GM06990 (cell line): ENCODE measurements around the gene GPBAR1.

Source experiments
- DNase-seq: peaks from one replicate; pipeline ENCODE4 v3.0.0-alpha.2; 2011; ENCODE audit not compliant: insufficient read length; ENCODE audit errors: extremely low read depth
- H3K27me3 ChIP-seq: replicated peaks from 2 replicates; pipeline ENCODE4 v1.6.0; 2011; ENCODE audit warnings: low read length; ENCODE audit not compliant: control insufficient read depth, insufficient read depth
- H3K36me3 ChIP-seq: 2 replicates; pipeline ENCODE4 v1.5.1; 2011; ENCODE audit warnings: low read length; ENCODE audit not compliant: control insufficient read depth, insufficient read depth
- H3K4me3 ChIP-seq: replicated peaks from 2 replicates; pipeline ENCODE4 v1.5.1; 2011; ENCODE audit warnings: low read depth, mild to moderate bottlenecking, control low read depth, low read length
- TF ChIP-seq, protein P1 (sequence below): IDR thresholded peaks from 2 replicates; pipeline ENCODE4 v1.5.1; 2011; ENCODE audit warnings: low read length, control low read depth, mild to moderate bottlenecking, inconsistent platforms; ENCODE audit not compliant: insufficient read depth, poor library complexity, severe bottlenecking

GPBAR1 gene

DNA sequence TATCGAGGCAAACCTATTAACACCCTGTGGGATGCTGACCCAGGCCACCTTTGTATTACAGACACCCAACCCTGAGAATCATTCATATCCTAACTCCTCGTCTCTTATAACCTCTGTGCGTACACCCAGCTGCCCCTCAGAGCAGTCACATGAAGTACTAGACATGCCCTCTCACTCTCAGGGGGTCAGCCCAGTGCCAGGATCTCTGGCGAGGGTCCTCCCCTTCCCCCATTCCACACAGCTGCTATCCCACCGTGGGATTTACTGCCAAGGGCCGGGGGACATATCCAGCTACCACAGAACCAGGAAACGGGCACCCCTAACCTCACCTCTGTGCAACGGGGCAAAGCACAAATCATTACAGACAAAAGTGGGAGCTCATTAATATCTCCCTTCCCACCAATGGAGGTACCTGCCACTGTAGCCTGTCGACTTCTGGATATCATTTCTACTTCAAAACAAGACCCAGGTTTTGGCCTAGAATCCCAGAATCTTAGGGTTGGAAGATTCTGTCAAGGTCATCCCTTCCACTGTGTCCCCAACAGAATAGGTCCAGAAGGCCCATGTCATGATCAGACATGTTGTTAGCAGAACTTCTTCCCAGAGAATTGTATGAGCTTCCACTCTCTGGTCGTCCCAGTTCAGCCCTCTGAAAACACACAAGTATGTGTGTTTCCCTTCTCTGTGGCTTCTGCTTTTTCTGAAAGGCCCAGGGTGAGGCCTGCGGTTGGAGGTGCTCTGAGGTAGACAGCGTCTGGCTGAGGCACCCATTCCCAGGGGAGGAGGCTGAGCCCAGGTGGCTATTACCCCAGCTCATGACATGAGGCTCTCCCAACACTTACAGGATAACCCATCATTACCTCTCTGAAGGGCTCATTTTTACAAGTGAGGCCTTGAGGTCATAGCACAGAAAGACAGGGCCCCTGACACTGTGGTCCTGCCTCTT is 29.8 kb downstream of the GPBAR1 start:
- peak; percentile 75 for DNase-seq
- H3K36me3 ChIP-seq, result no peaks in the 10 kb centered on the region; the same call in 1 of the 2 replicates
- no peaks in the 10 kb centered on the region for H3K27me3 ChIP-seq
- TF ChIP-seq, protein P1, sequence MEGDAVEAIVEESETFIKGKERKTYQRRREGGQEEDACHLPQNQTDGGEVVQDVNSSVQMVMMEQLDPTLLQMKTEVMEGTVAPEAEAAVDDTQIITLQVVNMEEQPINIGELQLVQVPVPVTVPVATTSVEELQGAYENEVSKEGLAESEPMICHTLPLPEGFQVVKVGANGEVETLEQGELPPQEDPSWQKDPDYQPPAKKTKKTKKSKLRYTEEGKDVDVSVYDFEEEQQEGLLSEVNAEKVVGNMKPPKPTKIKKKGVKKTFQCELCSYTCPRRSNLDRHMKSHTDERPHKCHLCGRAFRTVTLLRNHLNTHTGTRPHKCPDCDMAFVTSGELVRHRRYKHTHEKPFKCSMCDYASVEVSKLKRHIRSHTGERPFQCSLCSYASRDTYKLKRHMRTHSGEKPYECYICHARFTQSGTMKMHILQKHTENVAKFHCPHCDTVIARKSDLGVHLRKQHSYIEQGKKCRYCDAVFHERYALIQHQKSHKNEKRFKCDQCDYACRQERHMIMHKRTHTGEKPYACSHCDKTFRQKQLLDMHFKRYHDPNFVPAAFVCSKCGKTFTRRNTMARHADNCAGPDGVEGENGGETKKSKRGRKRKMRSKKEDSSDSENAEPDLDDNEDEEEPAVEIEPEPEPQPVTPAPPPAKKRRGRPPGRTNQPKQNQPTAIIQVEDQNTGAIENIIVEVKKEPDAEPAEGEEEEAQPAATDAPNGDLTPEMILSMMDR, result no peak
- H3K4me3 ChIP-seq, result peak overlapping the region; percentile 66

DNA sequence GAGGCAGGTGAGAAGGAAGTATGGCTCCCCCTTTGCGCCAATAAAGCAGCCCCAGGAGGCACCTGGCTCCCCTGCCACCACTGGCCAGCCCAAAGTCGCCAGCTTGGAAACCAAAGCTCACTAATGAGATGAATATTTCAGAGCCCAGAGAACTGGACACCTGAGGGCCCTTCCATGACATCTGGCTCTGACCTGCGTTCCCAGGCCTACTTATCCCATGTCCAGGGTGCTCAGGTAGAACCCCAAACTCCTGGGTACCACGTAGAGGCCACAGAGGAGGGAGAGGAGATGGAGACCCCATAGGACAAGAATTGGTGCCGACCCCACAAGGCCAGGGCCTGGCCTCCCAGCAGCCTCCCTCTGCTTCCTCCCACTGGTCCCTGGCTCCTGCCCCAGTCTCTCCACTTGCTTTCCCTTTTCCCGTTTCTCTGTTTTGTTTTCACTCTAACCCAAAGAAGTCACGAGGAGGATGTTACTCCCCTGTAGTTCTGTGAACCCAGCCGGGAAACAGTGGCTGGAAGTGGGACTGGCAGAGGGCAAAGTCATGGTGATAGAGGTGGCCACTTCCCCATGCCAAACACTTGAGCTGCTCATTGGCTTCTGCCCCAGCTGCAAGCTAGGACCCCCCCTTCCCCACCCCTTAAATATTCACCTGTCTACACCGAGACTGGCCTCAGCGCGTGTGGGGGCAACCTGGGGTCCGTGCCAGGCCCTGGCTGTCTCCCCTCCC is 30.7 kb downstream of the GPBAR1 start:
- Histone ChIP-seq H3K27me3 (no peaks in the 10 kb centered on the region), H3K36me3 (no peaks in the 10 kb centered on the region; the same call in 1 of the 2 replicates), H3K4me3 (peak overlapping the region; percentile 66)
- TF ChIP-seq, protein P1, result no peak
- DNase-seq, result no peak

DNA sequence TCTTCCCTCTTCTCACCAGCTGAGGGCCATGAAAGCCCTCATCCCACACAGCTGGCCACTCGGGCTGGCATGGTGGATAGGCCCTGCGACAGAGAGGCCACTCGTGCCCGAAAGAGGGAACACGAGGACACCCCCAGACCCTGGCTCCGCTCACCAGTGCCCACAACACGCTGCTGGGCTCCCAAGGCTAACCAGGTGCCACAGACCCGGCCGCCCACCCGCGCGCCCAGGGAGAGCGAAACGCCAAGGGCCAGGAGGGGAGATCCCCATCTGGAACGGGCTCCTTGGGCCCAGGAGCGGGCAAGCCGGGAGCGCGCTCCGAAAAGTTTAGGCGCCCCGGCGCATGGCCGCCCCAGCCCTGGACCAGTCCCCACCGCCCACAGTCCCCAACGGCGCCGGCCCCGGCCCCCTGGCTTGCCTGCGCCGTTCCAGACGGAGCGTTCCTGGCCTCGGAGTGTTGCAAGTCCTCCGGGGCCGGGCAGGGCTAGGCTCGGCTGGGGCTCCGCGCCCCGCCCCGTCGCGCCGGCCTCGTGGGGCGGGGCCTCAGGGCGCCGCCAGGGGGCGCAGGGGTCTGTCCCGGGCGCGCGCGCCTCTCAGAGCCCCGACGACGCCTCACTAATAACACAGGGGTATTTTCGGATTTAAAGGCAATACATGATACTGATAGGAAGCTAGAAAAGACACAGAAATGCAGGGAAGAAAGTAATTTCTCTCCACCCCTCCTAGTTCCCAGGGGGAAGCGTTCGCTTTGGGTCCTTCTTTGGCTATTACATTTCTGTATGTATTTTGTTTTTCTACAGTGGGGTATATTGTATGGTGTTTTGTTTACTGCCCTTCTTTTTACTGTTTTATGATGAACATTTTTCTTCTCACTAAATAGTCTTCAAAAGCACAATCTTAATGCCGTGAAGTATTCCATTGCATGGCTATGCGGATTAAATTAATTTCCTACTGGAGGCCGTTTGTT is 31.5 kb downstream of the GPBAR1 start, which contains the start of gene TMBIM1:
TSS of gene TMBIM1 (minus strand) at position 456 of the 967 bp plus-strand sequence. CDS start 10,362 bp downstream, outside the sequence.
- peak within 1 kb of the TSS; percentile 66 for H3K4me3 ChIP-seq
- peak; percentile 82 for DNase-seq
- no peaks in the 10 kb centered on the region for H3K27me3 ChIP-seq
- no peaks in the 10 kb centered on the region; the same call in 1 of the 2 replicates for H3K36me3 ChIP-seq
- TF ChIP-seq, protein P1, result peak; percentile 52

DNA sequence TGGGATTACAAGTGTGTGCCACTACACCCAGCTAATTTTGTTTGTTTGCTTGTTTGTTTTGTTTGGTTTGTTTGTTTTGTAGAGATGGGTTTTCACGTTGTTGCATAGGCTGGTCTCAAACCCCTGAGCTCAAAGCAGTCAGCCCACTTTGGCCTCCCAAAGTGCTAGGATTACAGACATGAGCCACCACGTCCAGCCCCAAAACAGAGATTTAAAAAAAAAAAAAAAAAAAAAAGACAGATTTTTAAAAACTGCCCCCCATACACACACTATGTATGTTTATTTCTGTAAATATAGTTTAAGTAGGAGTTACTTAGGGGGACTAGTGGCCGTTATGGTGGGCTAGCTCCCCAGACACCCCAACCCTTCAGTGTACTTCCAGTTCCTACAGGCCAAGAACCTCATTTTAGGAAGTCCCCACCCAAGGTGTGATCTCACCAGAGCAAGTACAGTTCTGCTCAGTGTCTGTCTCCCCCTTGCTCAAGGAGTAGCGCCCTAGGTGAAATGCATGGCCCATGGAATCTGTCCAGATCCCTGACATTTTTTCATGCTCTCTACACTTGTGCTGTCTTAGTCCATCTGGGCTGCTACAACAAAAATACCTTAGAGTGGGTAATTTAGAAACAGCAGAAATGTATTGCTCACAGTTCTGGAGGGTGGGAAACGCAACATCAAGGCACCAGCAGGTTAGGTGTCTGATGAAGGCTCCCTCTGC is 33.1 kb downstream of the GPBAR1 start:
- TF ChIP-seq, protein P1, result no peak
- no peaks in the 10 kb centered on the region; the same call in 1 of the 2 replicates for H3K36me3 ChIP-seq
- no peak for DNase-seq
- no peaks in the 10 kb centered on the region for H3K27me3 ChIP-seq
- no peak overlapping the region for H3K4me3 ChIP-seq
